Measurements from ENCODE around the gene STX11.

STX11 gene

GRCh38 chr6:144155529-144155928 is 5.2 kb downstream of the STX11 start:
- Histone ChIP-seq H3K23ac (ENCODE audit: low read length) (no peak overlapping the region), H3K27ac (ENCODE audit: low read depth, low read length) (no peak overlapping the region), H3K4me2 (ENCODE audit: low read length) (no peak overlapping the region), H3K9ac (ENCODE audit: low read length) (no peak overlapping the region), H3K27me3 (ENCODE audit: insufficient read depth, low read length) (peaks cover 6% of the 10 kb centered on the region), H3K79me1 (ENCODE audit: low read length) (peaks cover 2% of the 10 kb centered on the region), H4K8ac (ENCODE audit: low read depth, low read length) (no peak overlapping the region), H3K18ac (ENCODE audit: low read length) (no peak overlapping the region), H3K4ac (ENCODE audit: low read depth, low read length) (no peak overlapping the region), H3K36me3 (ENCODE audit: control insufficient read depth in 1 of 2, insufficient read depth in 2 of 2, low read length in 2 of 2) (no peaks in the 10 kb centered on the region), H4K12ac (ENCODE audit: low read depth, low read length) (no peak overlapping the region), H3K4me3 (ENCODE audit: low read depth, low read length) (no peak overlapping the region), H3K4me1 (ENCODE audit: control insufficient read depth in 1 of 2, insufficient read depth in 2 of 2, low read length in 2 of 2) (peaks cover 3 to 8% of the 10 kb centered on the region in 2 experiments), H3K14ac (ENCODE audit: low read length) (no peak overlapping the region), H2BK5ac (ENCODE audit: low read depth, low read length, poor library complexity) (no peak overlapping the region), H3K79me2 (ENCODE audit: control insufficient read depth, insufficient read depth, low read length, poor library complexity) (no peaks in the 10 kb centered on the region), H2AFZ (ENCODE audit: insufficient read depth, low read length, poor library complexity) (no peak overlapping the region), H3K9me3 (ENCODE audit: insufficient read depth, low read depth, low read length) (no peaks in the 10 kb centered on the region), H2BK120ac (ENCODE audit: insufficient read depth, low read length, poor library complexity) (no peak overlapping the region), H2BK12ac (ENCODE audit: low read length) (no peak overlapping the region), H2AK5ac (ENCODE audit: low read length) (no peak overlapping the region), H4K91ac (ENCODE audit: low read depth, low read length) (no peak overlapping the region)
- DNase-seq: no peak
- WGBS (ENCODE audit: extremely low coverage, insufficient coverage, insufficient read length): no CpG with 5 or more reads among the region's 2 CpGs

GRCh38 chr6:144156338-144156737 is 6.0 kb downstream of the STX11 start:
- Histone ChIP-seq H3K23ac (ENCODE audit: low read length) (no peak overlapping the region), H4K91ac (ENCODE audit: low read depth, low read length) (no peak overlapping the region)
- no CpG with 5 or more reads among the region's 3 CpGs for WGBS (ENCODE audit: extremely low coverage, insufficient coverage, insufficient read length)

GRCh38 chr6:144156991-144157390 is 6.7 kb downstream of the STX11 start:
- Histone ChIP-seq H3K9me3 (ENCODE audit: insufficient read depth, low read depth, low read length) (no peaks in the 10 kb centered on the region), H4K8ac (ENCODE audit: low read depth, low read length) (no peak overlapping the region), H3K14ac (ENCODE audit: low read length) (no peak overlapping the region), H3K27me3 (ENCODE audit: insufficient read depth, low read length) (no peaks in the 10 kb centered on the region), H3K79me2 (ENCODE audit: control insufficient read depth, insufficient read depth, low read length, poor library complexity) (no peaks in the 10 kb centered on the region), H2AK5ac (ENCODE audit: low read length) (no peak overlapping the region), H3K4me2 (ENCODE audit: low read length) (no peak overlapping the region), H2AFZ (ENCODE audit: insufficient read depth, low read length, poor library complexity) (peak overlapping the region; percentile 30), H3K18ac (ENCODE audit: low read length) (no peak overlapping the region), H2BK120ac (ENCODE audit: insufficient read depth, low read length, poor library complexity) (no peak overlapping the region), H3K4ac (ENCODE audit: low read depth, low read length) (no peak overlapping the region), H3K23ac (ENCODE audit: low read length) (no peak overlapping the region), H3K27ac (ENCODE audit: low read depth, low read length) (no peak overlapping the region), H3K4me3 (ENCODE audit: low read depth, low read length) (no peak overlapping the region), H4K91ac (ENCODE audit: low read depth, low read length) (no peak overlapping the region), H3K9ac (ENCODE audit: low read length) (no peak overlapping the region), H3K4me1 (ENCODE audit: control insufficient read depth in 1 of 2, insufficient read depth in 2 of 2, low read length in 2 of 2) (peaks cover 3 to 8% of the 10 kb centered on the region in 2 experiments), H4K12ac (ENCODE audit: low read depth, low read length) (no peak overlapping the region), H3K36me3 (ENCODE audit: control insufficient read depth in 1 of 2, insufficient read depth in 2 of 2, low read length in 2 of 2) (no peaks in the 10 kb centered on the region), H3K79me1 (ENCODE audit: low read length) (peaks cover 2% of the 10 kb centered on the region), H2BK12ac (ENCODE audit: low read length) (no peak overlapping the region), H2BK5ac (ENCODE audit: low read depth, low read length, poor library complexity) (no peak overlapping the region)
- no CpG with 5 or more reads among the region's 3 CpGs for WGBS (ENCODE audit: extremely low coverage, insufficient coverage, insufficient read length)
- DNase-seq: no peak

More at GRCh38 chr6:144156338-144156737, 6.0 kb downstream of the STX11 start:
- Histone ChIP-seq H4K12ac (ENCODE audit: low read depth, low read length) (no peak overlapping the region), H2BK5ac (ENCODE audit: low read depth, low read length, poor library complexity) (no peak overlapping the region), H4K8ac (ENCODE audit: low read depth, low read length) (no peak overlapping the region), H3K27me3 (ENCODE audit: insufficient read depth, low read length) (peaks cover 1% of the 10 kb centered on the region), H2BK120ac (ENCODE audit: insufficient read depth, low read length, poor library complexity) (no peak overlapping the region), H2BK12ac (ENCODE audit: low read length) (no peak overlapping the region), H3K18ac (ENCODE audit: low read length) (no peak overlapping the region), H3K4me2 (ENCODE audit: low read length) (no peak overlapping the region), H3K9me3 (ENCODE audit: insufficient read depth, low read depth, low read length) (no peaks in the 10 kb centered on the region), H3K79me1 (ENCODE audit: low read length) (peaks cover 2% of the 10 kb centered on the region), H3K14ac (ENCODE audit: low read length) (no peak overlapping the region), H2AFZ (ENCODE audit: insufficient read depth, low read length, poor library complexity) (no peak overlapping the region), H3K27ac (ENCODE audit: low read depth, low read length) (no peak overlapping the region), H3K36me3 (ENCODE audit: control insufficient read depth in 1 of 2, insufficient read depth in 2 of 2, low read length in 2 of 2) (no peaks in the 10 kb centered on the region), H2AK5ac (ENCODE audit: low read length) (no peak overlapping the region), H3K4me3 (ENCODE audit: low read depth, low read length) (no peak overlapping the region), H3K79me2 (ENCODE audit: control insufficient read depth, insufficient read depth, low read length, poor library complexity) (no peaks in the 10 kb centered on the region), H3K9ac (ENCODE audit: low read length) (no peak overlapping the region), H3K4me1 (ENCODE audit: control insufficient read depth in 1 of 2, insufficient read depth in 2 of 2, low read length in 2 of 2) (peaks cover 3 to 8% of the 10 kb centered on the region in 2 experiments), H3K4ac (ENCODE audit: low read depth, low read length) (no peak overlapping the region)
- DNase-seq: peak in 1 of 2 donors; percentile 87

- no peak overlapping the region for H2BK120ac ChIP-seq (ENCODE audit: insufficient read depth, low read length, poor library complexity)
- no peak overlapping the region for H3K4ac ChIP-seq (ENCODE audit: low read depth, low read length)
- H3K18ac ChIP-seq (ENCODE audit: low read length): no peak overlapping the region
- no peaks in the 10 kb centered on the region for H3K36me3 ChIP-seq (ENCODE audit: control insufficient read depth in 1 of 2, insufficient read depth in 2 of 2, low read length in 2 of 2)
- H3K79me1 ChIP-seq (ENCODE audit: low read length): peaks cover 2% of the 10 kb centered on the region
- no peak overlapping the region for H4K8ac ChIP-seq (ENCODE audit: low read depth, low read length)
- no peak overlapping the region for H4K91ac ChIP-seq (ENCODE audit: low read depth, low read length)
- H2BK5ac ChIP-seq (ENCODE audit: low read depth, low read length, poor library complexity): no peak overlapping the region
- peak; percentile 27 to 59 for DNase-seq
- H3K79me2 ChIP-seq (ENCODE audit: control insufficient read depth, insufficient read depth, low read length, poor library complexity): no peaks in the 10 kb centered on the region
- no peak overlapping the region for H2AK5ac ChIP-seq (ENCODE audit: low read length)
- no peak overlapping the region for H2AFZ ChIP-seq (ENCODE audit: insufficient read depth, low read length, poor library complexity)
- H3K27ac ChIP-seq (ENCODE audit: low read depth, low read length): no peak overlapping the region
- H3K4me1 ChIP-seq (ENCODE audit: control insufficient read depth in 1 of 2, insufficient read depth in 2 of 2, low read length in 2 of 2): peaks cover 3 to 8% of the 10 kb centered on the region in 2 experiments
- no peak overlapping the region for H3K9ac ChIP-seq (ENCODE audit: low read length)
- no peak overlapping the region for H3K14ac ChIP-seq (ENCODE audit: low read length)
- no peak overlapping the region for H3K4me2 ChIP-seq (ENCODE audit: low read length)
- H4K12ac ChIP-seq (ENCODE audit: low read depth, low read length): no peak overlapping the region
- no peak overlapping the region for H3K23ac ChIP-seq (ENCODE audit: low read length)
- no peaks in the 10 kb centered on the region for H3K27me3 ChIP-seq (ENCODE audit: insufficient read depth, low read length)
- WGBS (ENCODE audit: extremely low coverage, insufficient coverage, insufficient read length): no CpG with 5 or more reads among the region's 3 CpGs
- no peak overlapping the region for H2BK12ac ChIP-seq (ENCODE audit: low read length)
- no peaks in the 10 kb centered on the region for H3K9me3 ChIP-seq (ENCODE audit: insufficient read depth, low read depth, low read length)
- H3K4me3 ChIP-seq (ENCODE audit: low read depth, low read length): no peak overlapping the region
Measured at GRCh38 chr6:144158133-144158532, 7.8 kb downstream of the STX11 start.
